ENCODE results near the gene ZNF512B.
"Not testable (repeated sequence)": the region's sequence is repeated elsewhere in the genome, so short reads cannot be mapped to it uniquely, and the experiment has no call there.

The ZNF512B gene

DNA sequence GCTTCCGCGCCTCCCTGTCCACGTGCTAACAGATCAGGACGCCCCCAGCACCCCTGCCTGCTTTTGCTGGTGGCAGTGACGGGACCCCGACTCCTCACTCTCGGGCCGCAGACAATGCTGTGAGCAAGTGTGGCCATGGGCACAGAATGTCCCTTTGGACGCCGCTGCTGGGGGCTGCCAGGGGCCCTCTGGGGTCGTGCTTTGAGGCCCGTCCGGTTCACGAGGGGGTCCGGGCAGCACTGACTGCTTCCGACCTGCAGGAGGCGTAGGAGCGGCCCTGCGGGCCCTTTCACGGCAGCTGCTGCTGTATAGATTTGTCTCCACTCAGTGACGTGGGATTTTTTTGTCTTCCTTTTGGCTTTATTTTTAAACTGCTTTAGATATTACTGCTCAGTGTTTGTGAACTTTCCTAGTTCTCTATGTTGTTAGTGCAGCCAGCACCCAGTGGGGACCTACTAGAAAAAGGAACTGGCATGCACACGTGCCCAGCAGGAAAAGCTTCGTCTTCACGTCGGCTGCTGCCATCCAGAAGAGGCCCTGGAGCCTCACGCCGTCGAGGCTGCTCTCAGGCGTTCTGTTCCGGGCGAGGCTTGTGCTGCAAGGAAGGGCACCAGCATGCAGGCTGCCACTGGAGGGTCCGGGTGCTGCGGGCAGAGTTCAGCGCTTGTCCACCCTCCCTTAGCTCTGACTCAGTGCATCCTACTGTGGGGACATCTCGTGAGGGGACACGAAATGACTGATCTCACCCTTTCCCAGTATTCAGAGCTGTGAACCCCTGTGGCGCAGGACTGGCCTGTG is 35.3 kb downstream of the ZNF512B start:
- peak; percentile 41 for DNase-seq (ENCODE audit: low read depth, low spot score)

DNA sequence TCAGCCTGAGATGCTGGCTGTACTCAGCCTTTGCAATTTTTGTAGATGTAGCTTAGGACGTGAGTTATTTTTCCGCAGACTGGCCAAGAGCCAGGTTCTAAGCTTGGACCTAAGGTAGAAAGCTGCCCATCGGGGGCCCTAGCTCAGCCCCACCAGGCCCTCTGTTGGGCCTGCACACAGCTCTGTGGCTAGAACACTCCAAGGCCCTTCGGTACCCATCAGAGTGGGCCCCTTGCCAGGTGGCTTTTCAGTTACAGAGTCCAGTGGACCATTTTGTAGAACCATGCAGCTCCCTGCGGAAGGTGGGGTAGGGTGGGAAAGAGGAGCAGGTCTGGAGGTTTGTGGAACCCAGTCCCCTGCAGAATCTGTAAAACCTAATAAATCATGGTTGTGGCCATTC is 36.1 kb downstream of the ZNF512B start:
- DNase-seq (ENCODE audit: low read depth, low spot score): no peak

DNA sequence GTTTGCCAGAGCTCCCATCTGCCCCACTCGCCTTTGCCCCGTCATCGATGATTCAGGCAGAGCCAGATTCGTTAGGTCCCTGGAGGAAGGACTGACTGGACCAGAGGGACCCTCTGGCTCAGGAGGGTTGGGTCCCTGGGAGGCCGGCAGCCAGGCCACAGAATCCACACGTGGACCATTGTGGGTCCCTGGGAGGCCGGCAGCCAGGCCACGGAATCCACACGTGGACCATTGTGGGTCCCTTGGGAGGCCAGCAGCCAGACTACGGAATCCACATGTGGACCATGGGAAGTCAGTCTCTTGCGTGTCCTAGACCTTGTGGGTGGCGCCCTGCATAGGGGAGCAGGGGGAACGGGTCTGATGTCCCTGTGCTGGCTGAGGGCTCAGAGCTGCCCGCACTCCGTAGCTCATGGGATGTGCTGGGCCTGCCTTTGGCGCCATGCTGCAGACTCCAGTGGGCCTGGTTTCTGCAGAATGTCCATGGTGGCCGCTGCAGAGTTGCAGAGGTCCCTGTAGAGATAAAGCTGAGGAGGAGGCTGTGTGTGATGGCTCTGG is 37.0 kb downstream of the ZNF512B start:
- no peak for DNase-seq (ENCODE audit: low read depth, low spot score)

DNA sequence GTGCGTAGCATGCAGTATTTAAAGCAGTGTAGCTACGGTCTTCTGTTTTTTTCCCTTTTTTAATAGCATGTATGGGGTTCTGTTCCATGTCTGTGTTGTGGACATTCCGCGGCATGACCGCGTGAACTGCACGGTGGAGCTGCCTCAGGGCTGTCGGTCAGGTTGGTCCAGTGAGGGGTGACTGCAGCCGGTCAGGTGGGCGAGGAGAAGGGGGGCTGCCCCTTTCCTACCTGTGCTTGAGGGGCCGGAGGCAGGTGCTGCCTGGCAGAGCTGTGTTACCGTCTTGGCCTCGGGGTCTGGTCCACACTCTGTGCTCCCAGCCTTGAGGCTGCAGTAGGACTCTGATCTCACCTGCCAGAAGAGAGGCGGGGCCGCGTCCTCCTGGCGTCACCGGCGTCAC is 38.0 kb downstream of the ZNF512B start:
- no peak for DNase-seq (ENCODE audit: low read depth, low spot score)

DNA sequence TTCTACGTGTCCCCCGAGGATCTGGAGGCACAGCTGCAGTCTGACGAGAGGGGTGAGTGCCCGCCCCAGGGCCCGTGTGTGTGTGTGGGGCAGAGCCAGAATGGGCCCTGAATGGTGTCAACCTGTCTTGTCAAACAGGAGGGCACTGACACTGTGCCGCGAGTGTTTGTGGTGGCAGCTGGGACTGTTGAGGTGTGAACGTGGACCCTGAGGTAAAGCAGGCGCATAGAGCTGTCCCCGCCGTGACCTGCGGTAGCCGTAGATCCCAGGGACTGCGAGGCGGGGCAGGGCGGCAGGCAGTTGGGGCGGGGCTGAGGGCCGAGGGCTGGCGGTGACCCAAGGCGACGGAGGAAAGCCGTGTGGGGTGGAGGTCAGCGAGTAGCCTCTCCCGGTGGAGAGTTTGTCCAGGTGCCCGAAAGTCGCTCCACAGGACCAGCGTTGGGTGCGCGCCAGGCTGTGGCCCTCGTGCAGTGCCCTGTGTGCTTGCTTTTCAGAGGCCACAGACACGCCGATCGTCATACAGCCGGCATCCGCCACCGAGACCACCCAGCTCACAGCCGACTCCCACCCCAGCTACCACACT is 38.7 kb downstream of the ZNF512B start:
- DNase-seq (ENCODE audit: low read depth, low spot score): no peak

DNA sequence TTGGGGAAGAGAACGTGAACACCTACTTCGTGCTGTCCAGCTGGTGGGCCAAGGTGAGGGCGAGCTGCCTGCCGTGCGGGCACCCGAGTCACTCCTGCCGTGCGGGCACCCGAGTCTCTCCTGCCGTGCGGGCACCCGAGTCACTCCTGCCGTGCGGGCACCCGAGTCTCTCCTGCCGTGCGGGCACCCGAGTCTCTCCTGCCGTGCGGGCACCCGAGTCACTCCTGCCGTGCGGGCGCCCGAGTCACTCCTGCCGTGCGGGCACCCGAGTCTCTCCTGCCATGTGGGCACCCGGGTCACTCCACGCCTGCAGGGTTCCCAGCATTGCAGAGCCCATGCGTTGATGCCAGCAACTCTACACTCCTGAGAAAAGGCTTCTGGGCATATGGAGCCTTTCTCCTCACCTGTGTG is 40.3 kb downstream of the ZNF512B start:
- DNase-seq (ENCODE audit: low read depth, low spot score): not testable (repeated sequence)

DNA sequence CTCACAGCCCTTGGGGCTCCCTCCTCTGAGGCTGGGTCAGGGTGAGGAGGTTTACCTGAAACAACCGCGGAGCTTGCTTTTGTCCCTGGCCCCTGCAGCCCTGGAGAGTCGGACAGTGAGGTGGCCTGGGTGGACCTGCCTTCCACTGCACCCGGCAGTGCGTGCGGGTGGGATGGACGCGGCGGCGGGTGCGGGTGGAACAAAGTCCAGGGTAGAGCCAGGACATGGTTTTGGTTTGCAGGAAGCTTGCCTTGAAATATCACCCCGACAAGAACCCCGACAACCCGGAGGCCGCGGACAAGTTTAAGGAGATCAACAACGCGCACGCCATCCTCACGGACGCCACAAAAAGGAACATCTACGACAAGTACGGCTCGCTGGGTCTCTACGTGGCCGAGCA is 40.7 kb downstream of the ZNF512B start:
- no peak for DNase-seq (ENCODE audit: low read depth, low spot score)

DNA sequence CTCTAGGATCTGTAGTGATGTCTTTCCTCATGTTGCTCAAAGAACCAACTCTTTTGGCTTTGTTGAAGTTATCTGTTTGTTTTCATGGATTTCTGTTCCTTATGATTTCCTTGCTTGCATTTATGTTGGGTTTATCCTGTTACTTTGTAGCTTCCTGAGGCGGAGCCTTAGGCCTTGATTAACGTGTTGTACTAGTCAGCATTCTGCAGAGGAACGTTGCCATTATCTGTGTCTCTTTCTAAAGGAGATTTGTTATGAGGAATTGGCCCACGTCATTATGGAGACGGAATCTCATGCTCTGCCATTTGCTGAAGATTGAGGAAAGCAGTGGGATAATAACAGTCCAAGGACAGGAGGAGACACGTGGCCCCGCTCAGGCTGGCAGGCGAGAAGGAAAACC is 43.4 kb downstream of the ZNF512B start:
- DNase-seq (ENCODE audit: low read depth, low spot score): no peak

DNA sequence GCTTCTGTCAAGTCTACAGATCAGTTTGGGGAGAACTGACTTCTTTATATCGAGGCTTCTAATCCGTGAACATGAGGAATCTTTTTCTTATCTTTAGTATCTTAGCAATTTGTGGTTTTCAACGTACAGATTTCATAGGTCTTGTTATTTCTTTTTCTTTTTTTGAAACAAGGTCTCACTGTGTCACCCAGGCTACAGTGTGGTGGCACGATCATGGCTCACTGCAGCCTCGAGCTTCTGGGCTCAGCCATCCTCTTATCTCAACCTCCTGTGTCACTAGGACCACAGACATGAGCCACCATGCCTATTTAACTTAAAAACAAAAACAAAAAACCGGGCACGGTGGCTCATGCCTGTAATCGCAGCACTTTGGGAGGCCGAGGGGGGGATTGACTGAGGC is 45.5 kb downstream of the ZNF512B start:
- no peak for DNase-seq (ENCODE audit: low read depth, low spot score)

DNA sequence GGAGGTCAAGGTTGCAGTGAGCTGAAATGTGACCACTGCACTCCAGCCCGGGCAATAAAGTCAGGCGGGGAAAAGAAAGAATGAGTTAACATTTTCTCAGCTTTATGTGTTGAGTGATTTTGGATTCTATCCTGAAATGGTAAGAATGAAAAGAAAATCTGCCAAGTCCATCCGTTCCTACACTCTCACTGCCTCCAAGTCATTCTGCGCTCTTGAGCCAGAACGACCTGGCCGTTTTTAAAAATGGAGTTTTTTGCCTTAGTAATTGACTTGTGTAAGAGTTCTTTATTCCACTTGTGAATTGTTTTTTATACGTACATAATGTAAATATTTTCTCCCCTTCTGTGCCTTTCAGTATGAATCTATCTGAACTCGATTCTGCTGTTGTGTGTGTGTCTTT is 46.1 kb downstream of the ZNF512B start:
- no peak for DNase-seq (ENCODE audit: low read depth, low spot score)

DNA sequence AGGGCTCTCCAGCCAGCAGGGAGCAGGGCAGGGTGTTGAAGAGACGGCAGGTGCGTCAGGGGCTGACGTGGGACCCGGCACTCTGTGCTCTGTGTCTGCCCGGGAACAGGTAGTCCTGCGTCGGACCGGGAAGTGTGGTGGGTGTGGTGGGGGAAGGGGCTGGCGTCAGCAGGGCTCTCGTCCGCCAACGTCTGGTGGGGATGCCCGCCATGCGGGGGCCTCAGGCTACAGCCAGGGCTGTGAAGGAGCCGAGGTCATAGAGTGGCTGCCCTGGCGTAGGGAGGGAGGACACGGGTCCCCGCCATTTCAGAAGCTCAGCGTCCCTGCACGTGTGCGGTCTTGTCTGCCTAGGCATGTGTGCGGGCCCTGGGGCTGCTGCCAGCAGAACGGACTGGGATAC is 49.5 kb downstream of the ZNF512B start:
- no peak for DNase-seq (ENCODE audit: low read depth, low spot score)

DNA sequence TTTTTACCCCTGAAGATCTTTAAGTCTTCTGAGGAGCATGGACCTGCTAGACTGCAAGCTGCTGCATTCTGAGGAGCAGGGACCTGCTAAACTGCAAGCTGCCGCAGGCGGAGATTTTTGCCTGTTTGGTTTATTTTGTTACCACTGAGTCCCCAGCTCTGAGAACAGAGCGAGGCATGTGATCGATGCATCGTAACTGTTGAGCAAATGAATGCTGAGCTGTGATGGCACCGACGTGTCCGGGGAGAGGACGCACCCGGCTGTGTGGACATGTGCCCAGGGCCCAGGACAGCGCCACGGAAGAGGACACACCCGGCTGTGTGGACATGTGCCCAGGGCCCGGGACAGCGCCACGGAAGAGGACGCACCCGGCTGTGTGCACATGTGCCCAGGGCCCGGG is 50.6 kb downstream of the ZNF512B start:
- no peak for DNase-seq (ENCODE audit: low read depth, low spot score)

DNA sequence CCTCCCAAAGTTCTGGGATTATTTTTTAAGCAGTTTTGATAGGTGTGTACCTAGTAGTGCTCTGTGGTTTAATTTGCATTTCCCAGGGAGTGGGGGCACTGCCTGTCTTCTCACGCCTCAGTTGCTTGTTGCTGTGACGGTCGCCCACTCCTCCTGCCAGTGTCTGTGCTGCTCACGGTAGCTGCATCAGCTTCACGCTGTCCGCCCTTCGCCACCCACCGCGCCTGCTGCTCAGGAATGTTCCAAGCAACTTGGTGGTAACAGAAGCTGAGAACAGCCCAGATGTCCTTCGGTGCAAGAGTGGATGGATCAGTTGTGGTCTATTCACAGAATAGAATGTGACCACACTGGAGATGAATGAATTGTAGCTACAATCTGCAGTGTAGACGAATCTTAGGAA is 51.9 kb downstream of the ZNF512B start:
- DNase-seq (ENCODE audit: low read depth, low spot score): no peak

DNA sequence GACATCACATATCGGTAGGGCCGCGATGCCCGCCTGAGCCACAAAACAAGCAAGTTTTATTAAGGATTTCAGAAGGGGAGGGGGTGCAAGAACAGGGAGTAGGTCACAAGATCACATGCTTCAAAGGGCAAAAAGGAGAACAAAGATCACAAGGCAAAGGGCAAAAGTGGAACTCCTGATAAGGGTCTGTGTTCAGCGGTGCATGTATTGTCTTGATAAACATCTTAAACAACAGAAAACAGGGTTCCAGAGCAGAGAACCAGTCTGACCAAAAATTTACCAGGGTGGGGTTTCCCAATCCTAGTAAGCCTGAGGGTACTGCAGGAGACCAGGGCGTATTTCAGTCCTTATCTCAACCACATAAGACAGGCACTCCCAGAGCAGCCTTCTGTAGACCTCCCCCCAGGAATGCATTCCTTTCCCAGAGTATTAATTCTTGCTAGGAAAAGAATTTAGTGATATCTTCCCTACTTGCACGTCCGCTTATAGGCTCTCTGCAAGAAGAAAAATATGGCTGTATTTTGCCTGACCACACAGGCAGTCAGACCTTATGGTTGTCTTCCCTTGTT is 53.3 kb downstream of the ZNF512B start:
- not testable (repeated sequence) for DNase-seq (ENCODE audit: low read depth, low spot score)

DNA sequence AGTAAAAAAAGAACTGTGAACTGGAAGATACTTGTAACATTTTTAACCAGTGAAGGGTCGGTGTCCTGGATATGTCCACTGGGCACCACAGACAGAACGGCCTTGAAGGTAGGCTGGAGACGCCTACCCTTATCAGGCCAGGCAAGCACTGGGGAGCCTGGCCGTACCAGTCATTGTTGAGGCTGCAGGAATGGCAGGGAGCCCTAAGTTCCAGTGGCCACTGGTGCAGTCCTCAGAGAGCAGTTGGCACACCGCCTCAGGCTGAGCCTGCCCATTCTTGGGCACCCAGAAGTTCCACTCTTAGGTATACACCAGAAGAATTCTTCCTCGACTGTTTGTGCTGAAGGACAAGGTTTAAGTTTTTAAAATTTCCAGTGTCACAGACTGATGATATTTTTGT is 54.3 kb downstream of the ZNF512B start:
- no peak for DNase-seq (ENCODE audit: low read depth, low spot score)

DNA sequence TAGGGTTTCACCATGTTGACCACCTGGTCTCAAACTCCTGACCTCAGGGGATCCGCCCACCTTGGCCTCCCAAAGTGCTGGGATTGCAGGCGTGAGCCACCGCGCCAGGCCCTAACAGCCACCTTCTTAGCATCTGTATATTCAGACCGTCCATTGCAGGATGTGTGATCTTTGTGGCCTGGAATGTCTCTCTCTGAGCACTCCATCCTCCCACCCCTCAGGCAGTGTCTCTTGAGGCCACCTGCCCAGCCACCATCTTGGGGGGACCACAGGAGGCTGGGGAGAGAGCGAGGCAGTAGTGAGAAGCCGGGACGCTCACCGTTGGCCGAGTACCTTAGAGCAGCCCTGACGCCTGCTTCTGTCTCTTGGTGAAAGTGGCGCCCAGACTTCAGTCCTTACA is 56.0 kb downstream of the ZNF512B start:
- DNase-seq (ENCODE audit: low read depth, low spot score): peak; percentile 14

DNA sequence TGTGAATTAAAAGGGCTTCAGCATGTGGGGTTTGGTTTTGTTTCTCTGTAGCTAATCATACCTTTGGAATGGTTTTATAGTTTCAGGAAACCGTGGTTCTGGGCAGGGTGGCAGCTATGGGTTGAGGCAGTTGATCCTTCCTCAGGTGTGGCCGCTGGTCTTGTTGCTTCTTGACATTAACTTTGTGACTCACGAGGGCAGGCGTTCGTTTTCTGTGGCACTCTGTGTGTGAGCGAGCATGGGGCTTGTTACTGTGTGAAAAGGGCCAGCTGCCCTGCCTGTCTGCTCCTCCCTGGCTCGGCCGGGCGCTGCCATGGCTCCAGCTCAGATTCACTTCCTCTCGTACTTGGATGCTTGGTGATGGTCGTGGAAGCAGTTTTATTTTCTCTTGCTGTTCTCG is 58.6 kb downstream of the ZNF512B start:
- no peak for DNase-seq (ENCODE audit: low read depth, low spot score)

DNA sequence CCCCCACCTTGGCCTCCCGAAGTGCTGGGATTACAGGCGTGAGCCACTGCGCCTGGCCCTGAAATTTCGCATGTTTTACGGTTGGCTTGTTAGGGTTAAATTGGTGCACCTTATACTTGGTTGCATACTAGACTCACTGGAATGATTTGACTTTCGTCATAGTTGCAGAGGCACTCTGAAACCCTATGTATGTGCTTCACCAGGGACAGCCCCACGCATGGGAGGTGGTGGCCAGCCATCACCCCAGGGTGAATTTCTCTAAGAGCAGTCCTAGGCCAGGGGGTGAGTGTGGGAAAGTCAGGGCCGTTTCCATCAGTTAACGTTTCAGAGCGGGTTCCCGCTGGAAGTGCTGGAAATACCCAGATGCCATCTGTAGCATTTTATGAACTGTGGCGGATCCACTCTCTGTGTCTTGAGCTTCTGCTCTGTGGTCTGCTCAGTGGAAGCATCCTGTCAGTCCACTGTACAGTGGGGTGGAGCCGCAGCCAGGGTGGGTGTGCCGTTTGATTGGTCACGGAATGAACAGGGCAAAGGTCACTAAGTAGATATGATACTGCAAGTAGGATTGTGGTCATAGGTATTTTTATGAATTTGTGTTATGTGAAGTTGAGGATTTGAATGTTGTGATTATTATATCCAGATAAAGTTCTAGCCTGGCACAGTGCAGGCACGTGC is 61.6 kb downstream of the ZNF512B start:
- DNase-seq (ENCODE audit: low read depth, low spot score): no peak
